ENCODE results near the gene PDILT.

The PDILT gene

DNA sequence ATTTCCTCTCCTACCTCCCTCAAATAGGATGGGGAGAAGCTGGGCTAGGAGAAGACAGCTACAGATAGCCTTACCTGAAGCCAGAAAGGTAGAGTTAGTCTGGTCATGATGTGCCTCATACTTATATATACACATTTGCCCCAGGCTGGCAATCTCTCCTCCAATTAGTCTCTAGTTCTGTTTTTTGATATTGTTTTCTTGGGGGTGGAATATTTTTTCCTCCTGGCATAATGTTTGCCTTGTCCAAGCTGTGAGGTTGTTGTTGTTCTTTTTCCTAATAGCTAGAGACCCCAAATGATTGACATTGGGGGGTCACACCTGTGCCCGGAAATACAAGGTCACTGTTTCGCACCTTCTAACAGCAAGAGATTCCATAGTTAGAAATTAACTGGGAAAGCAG, 51.9 kb downstream of the PDILT start, which contains the start of gene UMOD:
Gene UMOD (minus strand): TSS at position 101 of the 400 bp plus-strand sequence. CDS start 1,978 bp downstream, outside the sequence.
- Histone ChIP-seq H3K27ac (no peak within 1 kb of the TSS), H3K79me2 (ENCODE audit: insufficient read depth, low read depth) (no peaks in the 10 kb centered on the region), H3K27me3 (ENCODE audit: insufficient read depth, low read depth) (no peaks in the 10 kb centered on the region), H2AFZ (ENCODE audit: low read depth) (no peak within 1 kb of the TSS), H3K36me3 (ENCODE audit: insufficient read depth) (no peaks in the 10 kb centered on the region), H3K4me3 (IDR thresholded peaks at IDR 0.05; ENCODE audit: insufficient read depth, low read depth, low read length) (no peak within 1 kb of the TSS), H3K9ac (no peak within 1 kb of the TSS), H3K4me2 (no peak within 1 kb of the TSS), H3K4me1 (ENCODE audit: low read depth, poor library complexity, severe bottlenecking) (no peaks in the 10 kb centered on the region), H4K20me1 (ENCODE audit: insufficient read depth) (no peaks in the 10 kb centered on the region)
- TF ChIP-seq, protein P1, sequence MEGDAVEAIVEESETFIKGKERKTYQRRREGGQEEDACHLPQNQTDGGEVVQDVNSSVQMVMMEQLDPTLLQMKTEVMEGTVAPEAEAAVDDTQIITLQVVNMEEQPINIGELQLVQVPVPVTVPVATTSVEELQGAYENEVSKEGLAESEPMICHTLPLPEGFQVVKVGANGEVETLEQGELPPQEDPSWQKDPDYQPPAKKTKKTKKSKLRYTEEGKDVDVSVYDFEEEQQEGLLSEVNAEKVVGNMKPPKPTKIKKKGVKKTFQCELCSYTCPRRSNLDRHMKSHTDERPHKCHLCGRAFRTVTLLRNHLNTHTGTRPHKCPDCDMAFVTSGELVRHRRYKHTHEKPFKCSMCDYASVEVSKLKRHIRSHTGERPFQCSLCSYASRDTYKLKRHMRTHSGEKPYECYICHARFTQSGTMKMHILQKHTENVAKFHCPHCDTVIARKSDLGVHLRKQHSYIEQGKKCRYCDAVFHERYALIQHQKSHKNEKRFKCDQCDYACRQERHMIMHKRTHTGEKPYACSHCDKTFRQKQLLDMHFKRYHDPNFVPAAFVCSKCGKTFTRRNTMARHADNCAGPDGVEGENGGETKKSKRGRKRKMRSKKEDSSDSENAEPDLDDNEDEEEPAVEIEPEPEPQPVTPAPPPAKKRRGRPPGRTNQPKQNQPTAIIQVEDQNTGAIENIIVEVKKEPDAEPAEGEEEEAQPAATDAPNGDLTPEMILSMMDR (conservative IDR thresholded peaks at IDR 0.05; ENCODE audit: low read depth, low read length): no peak

DNA sequence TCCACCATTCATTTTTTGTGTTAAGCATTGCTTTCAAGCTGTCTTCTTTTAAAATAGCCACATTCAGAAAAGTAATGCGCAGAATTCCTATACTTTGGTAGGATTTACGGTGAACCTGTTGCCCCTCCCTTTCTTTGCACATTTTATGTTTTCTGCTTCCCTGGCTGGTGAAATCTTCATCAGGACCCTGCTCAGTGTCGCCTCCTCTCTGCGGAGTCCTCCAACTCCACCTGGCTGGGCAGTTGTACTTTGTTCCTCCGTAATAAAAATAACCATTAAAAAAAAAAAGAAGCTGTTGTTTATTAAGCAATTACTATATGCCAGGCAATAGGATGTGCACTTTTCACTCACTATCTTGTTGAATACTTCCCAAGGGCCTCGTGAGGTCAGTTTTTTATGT, 54.9 kb downstream of the PDILT start:
- Histone ChIP-seq H3K4me2 (no peak overlapping the region), H2AFZ (ENCODE audit: low read depth) (no peak overlapping the region), H3K36me3 (ENCODE audit: insufficient read depth) (no peaks in the 10 kb centered on the region), H4K20me1 (ENCODE audit: insufficient read depth) (no peaks in the 10 kb centered on the region), H3K79me2 (ENCODE audit: insufficient read depth, low read depth) (no peaks in the 10 kb centered on the region), H3K27ac (no peak overlapping the region), H3K27me3 (ENCODE audit: insufficient read depth, low read depth) (no peaks in the 10 kb centered on the region), H3K4me3 (IDR thresholded peaks at IDR 0.05; ENCODE audit: insufficient read depth, low read depth, low read length) (no peak overlapping the region), H3K9ac (no peak overlapping the region), H3K4me1 (ENCODE audit: low read depth, poor library complexity, severe bottlenecking) (no peaks in the 10 kb centered on the region)
- TF ChIP-seq, protein P1 (conservative IDR thresholded peaks at IDR 0.05; ENCODE audit: low read depth, low read length): no peak

DNA sequence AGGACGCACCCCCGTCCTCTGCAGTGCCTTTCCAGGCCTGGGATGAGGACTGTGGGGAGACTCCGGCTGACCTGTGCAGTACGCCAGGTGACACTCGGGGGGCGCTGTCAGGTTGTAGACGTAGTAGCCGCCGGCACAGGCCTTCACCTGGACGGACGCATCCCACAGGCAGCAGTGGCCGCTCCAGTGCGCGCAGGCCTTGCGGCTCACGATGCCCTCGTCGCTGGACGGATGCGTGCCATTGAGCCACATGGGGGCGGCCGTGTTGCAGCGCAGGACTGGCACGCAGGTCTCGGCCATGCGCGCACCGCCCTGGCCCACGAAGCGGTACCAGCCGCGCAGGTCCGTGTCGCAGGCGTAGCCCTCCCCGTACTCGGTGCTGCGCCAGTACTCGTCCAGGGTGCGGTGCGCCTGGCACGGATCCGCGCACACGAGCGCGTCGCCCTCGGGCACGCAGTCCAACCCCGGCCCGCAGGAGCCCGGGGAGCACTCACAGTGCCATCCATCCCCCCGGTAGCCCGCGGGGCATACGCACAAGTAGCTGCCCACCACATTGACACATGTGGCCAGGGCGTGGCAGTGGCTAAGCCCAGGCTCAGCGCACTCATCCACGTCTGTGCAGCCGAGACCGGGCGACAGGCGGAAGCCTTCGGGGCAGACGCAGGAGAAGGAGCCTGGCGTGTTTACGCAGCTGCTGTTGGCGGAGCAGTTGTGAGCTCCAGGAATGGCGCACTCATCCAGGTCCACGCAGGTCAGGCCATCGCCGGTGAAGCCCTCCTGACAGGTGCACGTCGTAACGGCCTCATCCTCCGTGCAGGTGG, 56.0 kb downstream of the PDILT start:
- H2AFZ ChIP-seq (ENCODE audit: low read depth): no peak overlapping the region
- H3K27me3 ChIP-seq (ENCODE audit: insufficient read depth, low read depth): no peaks in the 10 kb centered on the region
- no peaks in the 10 kb centered on the region for H3K79me2 ChIP-seq (ENCODE audit: insufficient read depth, low read depth)
- H3K9ac ChIP-seq: no peak overlapping the region
- no peak overlapping the region for H3K27ac ChIP-seq
- TF ChIP-seq, protein P1 (conservative IDR thresholded peaks at IDR 0.05; ENCODE audit: low read depth, low read length): no peak
- H3K4me2 ChIP-seq: no peak overlapping the region
- no peaks in the 10 kb centered on the region for H3K4me1 ChIP-seq (ENCODE audit: low read depth, poor library complexity, severe bottlenecking)
- no peak overlapping the region for H3K4me3 ChIP-seq (IDR thresholded peaks at IDR 0.05; ENCODE audit: insufficient read depth, low read depth, low read length)
- no peaks in the 10 kb centered on the region for H3K36me3 ChIP-seq (ENCODE audit: insufficient read depth)
- no peaks in the 10 kb centered on the region for H4K20me1 ChIP-seq (ENCODE audit: insufficient read depth)

DNA sequence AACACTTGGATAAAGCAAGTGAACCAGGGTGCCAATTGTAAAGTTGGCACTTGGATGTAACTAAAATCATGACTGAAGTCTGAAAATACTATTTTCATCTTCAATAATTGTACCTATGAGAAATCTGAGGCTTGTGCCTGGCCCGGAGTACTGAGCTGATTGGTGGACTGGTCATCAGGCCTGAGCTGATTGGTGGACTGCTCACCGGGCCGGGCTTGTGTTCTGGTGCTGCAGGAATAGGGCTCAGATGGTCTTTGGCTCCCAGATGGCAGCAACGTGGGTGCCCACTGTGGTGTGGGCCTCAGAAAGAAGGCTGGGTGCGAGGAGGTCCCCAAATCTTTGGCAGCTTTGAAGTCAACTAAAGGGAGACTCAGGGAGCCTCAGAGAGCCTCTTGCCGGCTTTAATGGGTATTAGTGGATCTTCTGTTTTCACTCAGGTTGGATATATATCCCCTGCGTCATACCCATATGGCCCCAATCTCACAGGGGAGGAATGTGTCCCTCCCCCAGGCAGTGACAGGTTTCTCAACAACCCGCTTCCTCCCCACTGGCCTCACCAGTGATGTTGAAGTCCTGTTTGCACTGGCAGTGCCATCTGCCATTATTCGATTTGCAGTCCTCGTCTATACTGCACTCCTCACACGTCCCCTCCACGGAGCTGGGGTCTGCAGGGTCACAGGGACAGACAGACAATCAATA, 56.7 kb downstream of the PDILT start:
- H3K27ac ChIP-seq: no peak overlapping the region
- TF ChIP-seq, protein P1 (conservative IDR thresholded peaks at IDR 0.05; ENCODE audit: low read depth, low read length): no peak
- no peak overlapping the region for H3K4me3 ChIP-seq (IDR thresholded peaks at IDR 0.05; ENCODE audit: insufficient read depth, low read depth, low read length)
- no peaks in the 10 kb centered on the region for H3K36me3 ChIP-seq (ENCODE audit: insufficient read depth)
- H3K9ac ChIP-seq: no peak overlapping the region
- no peaks in the 10 kb centered on the region for H3K4me1 ChIP-seq (ENCODE audit: low read depth, poor library complexity, severe bottlenecking)
- no peaks in the 10 kb centered on the region for H3K79me2 ChIP-seq (ENCODE audit: insufficient read depth, low read depth)
- H3K4me2 ChIP-seq: no peak overlapping the region
- no peak overlapping the region for H2AFZ ChIP-seq (ENCODE audit: low read depth)
- no peaks in the 10 kb centered on the region for H4K20me1 ChIP-seq (ENCODE audit: insufficient read depth)
- H3K27me3 ChIP-seq (ENCODE audit: insufficient read depth, low read depth): no peaks in the 10 kb centered on the region

All from KMS-11 (cell line).